ENCODE data around the gene TBC1D22A. TPM values are rescaled to one million over a fixed set of nuclear protein-coding genes. Genes with fewer than 3 reads are reported as not detected.

The TBC1D22A gene
- polyA plus RNA-seq, 1 experiment, result 19.8 TPM

DNA sequence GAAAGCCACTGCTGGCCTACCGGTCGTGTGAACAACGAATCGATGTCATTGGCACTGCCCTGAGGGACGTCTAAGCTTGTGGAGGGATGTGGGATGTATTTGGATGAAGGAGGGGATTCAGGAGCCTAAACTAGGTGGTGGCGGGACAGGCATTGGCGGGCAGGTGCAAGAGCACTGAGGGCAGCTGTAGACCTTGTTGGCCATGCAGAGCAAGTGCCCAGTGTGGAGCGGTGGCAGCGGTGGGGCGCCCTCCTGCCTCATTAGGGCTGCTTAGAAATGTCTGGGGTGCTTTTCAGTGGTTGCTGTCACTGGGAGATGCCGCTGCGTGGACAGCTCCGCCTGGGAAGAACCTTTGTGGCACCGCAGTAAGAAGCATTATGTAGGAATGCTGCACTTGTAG, 220.2 kb downstream of the TBC1D22A start:
- no peaks in the 10 kb centered on the region for H3K27me3 ChIP-seq (ENCODE audit: control insufficient read depth, insufficient read depth, low read length)
- DNase-seq (ENCODE audit: low read depth, low spot score), result no peak
- POLR2A ChIA-PET, result no interaction called here
- CTCF ChIA-PET, result no interaction called here
- H3K4me3 ChIP-seq (ENCODE audit: low read depth, low read length), result no peak overlapping the region
- TF ChIP-seq, protein P1, sequence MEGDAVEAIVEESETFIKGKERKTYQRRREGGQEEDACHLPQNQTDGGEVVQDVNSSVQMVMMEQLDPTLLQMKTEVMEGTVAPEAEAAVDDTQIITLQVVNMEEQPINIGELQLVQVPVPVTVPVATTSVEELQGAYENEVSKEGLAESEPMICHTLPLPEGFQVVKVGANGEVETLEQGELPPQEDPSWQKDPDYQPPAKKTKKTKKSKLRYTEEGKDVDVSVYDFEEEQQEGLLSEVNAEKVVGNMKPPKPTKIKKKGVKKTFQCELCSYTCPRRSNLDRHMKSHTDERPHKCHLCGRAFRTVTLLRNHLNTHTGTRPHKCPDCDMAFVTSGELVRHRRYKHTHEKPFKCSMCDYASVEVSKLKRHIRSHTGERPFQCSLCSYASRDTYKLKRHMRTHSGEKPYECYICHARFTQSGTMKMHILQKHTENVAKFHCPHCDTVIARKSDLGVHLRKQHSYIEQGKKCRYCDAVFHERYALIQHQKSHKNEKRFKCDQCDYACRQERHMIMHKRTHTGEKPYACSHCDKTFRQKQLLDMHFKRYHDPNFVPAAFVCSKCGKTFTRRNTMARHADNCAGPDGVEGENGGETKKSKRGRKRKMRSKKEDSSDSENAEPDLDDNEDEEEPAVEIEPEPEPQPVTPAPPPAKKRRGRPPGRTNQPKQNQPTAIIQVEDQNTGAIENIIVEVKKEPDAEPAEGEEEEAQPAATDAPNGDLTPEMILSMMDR (IDR thresholded peaks at IDR 0.05; ENCODE audit: low read depth, low read length), result no peak
- H3K9me3 ChIP-seq (ENCODE audit: control insufficient read depth, insufficient read depth, low read length), result no peaks in the 10 kb centered on the region; the same call in 1 of the 2 replicates
- no peak overlapping the region for H3K27ac ChIP-seq (ENCODE audit: low read depth, low read length)

DNA sequence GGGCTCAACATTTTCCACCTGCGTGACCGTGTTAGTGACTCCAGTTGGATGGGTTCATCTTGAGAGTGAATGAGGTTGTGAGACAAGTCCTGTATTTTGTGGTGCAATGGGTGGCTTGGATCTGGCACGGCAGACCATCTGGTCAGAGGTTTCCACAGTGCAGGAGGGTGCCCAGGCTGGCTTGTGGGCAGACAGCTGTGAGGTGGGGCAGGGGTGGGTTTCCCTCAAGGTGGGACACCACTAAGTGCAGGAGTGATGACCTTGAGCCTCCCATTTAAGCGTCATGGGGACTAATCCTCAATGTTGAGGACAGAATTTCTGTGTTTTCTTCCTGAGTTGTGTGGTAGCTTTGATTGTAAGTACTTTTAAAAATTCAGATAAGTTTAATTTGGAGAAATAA, 220.6 kb downstream of the TBC1D22A start:
- ChIA-PET CTCF (no interaction called here), POLR2A (no interaction called here)
- DNase-seq (ENCODE audit: low read depth, low spot score), result no peak
- H3K27ac ChIP-seq (ENCODE audit: low read depth, low read length), result no peak overlapping the region
- no peak overlapping the region for H3K4me3 ChIP-seq (ENCODE audit: low read depth, low read length)
- TF ChIP-seq, protein P1 (IDR thresholded peaks at IDR 0.05; ENCODE audit: low read depth, low read length), result no peak
- H3K9me3 ChIP-seq (ENCODE audit: control insufficient read depth, insufficient read depth, low read length), result no peaks in the 10 kb centered on the region; the same call in 1 of the 2 replicates
- no peaks in the 10 kb centered on the region for H3K27me3 ChIP-seq (ENCODE audit: control insufficient read depth, insufficient read depth, low read length)

DNA sequence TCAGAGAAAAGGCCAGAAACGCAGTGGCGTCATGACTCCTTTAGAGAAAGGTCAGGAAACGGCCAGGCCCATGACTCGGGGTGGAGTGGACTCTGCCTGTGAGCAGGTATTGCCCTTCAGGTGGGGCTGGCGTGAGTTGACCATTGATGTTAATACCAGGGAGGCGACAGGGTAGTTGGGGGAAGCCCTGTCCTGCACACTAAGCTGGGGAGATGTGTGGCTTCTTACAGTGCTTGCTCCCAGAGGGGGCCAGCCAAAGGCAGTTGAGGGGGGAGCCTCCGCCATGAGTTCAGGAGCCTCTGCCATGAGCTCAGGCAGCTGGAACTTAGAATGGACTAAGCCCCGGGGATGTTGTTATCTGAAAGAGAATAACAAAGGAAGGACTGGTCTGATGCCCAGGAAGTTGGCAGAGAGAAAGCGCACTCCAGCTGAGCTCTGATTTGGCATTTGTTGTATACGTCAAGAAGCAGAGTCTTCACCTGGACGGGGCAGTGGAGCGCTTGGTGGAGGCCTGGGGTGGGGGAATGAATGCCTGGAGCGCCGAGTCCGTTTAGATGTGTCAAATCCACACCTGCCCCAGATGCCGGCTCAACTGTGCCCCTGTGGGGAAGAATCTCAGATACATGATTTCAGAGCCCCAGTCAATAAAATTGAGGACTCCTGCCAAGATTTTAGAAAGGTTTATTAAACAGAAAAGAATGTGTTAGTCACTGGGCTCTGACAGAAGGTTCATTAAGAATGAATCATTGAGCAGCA, 222.5 kb downstream of the TBC1D22A start:
- ChIA-PET POLR2A (no interaction called here), CTCF (no interaction called here)
- H3K27ac ChIP-seq (ENCODE audit: low read depth, low read length), result peak overlapping the region; percentile 61

DNA sequence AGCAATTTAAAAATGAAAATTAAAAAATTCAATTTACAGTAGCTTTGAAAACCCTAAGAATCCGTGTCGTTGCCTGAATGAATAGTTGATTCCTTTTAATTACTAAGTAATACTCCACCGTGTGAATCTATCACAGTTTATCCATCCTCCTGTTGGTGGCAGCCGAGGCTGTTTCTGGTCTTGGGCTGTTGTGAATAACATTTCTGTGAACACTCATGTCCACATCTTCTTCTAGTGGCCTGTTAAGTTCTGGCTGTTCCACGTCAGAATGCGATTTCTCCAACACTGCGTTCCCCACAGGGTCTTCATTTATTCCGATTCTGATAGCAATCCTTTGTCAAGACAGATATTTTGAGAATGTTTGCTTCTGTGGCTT, 223.0 kb downstream of the TBC1D22A start:
- TF ChIP-seq, protein P1 (IDR thresholded peaks at IDR 0.05; ENCODE audit: low read depth, low read length), result no peak
- ChIA-PET POLR2A (no interaction called here), CTCF (no interaction called here)
- no peaks in the 10 kb centered on the region for H3K27me3 ChIP-seq (ENCODE audit: control insufficient read depth, insufficient read depth, low read length)
- H3K9me3 ChIP-seq (ENCODE audit: control insufficient read depth, insufficient read depth, low read length), result no peaks in the 10 kb centered on the region
- no peak overlapping the region for H3K4me3 ChIP-seq (ENCODE audit: low read depth, low read length)
- H3K27ac ChIP-seq (ENCODE audit: low read depth, low read length), result no peak overlapping the region
- no peak for DNase-seq (ENCODE audit: low read depth, low spot score)

More for the DNA sequence above, 222.5 kb downstream of the TBC1D22A start:
- no peak overlapping the region for H3K4me3 ChIP-seq (ENCODE audit: low read depth, low read length)
- no peaks in the 10 kb centered on the region for H3K9me3 ChIP-seq (ENCODE audit: control insufficient read depth, insufficient read depth, low read length)
- H3K27me3 ChIP-seq (ENCODE audit: control insufficient read depth, insufficient read depth, low read length), result no peaks in the 10 kb centered on the region
- no peak for DNase-seq (ENCODE audit: low read depth, low spot score)
- TF ChIP-seq, protein P1 (IDR thresholded peaks at IDR 0.05; ENCODE audit: low read depth, low read length), result peak; percentile 11; the same call in 1 of the 2 replicates

DNA sequence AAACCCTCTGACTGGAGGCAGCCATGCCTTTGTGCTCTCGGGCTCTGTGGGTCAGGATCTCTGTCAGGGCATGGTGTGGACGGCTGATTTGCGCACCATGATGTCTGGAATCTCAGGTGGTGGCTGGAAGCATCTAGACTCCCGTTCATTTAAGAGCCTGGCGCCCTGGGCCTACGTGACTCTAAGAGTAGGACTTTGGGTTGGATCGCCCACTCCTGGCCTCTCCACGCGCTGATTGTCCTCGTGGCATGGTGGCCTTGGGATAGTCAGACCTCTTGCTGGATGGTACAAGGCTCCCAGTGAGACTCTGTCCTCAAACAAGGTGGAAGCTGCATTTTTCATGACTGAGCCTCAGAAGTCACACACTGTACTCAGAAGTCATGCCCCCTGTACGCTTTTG, 224.3 kb downstream of the TBC1D22A start:
- Histone ChIP-seq H3K4me3 (ENCODE audit: low read depth, low read length) (no peak overlapping the region), H3K27ac (ENCODE audit: low read depth, low read length) (no peak overlapping the region), H3K9me3 (ENCODE audit: control insufficient read depth, insufficient read depth, low read length) (no peaks in the 10 kb centered on the region), H3K27me3 (ENCODE audit: control insufficient read depth, insufficient read depth, low read length) (no peaks in the 10 kb centered on the region)
- POLR2A ChIA-PET, result no interaction called here
- no peak for DNase-seq (ENCODE audit: low read depth, low spot score)
- TF ChIP-seq, protein P1 (IDR thresholded peaks at IDR 0.05; ENCODE audit: low read depth, low read length), result no peak
- CTCF ChIA-PET, result no interaction called here

Measured in AG04450 (cell line).